Fibroblast of skin of left quadriceps (primary cell): ENCODE data around the gene AKAP17A.

ENCODE experiments used
- DNase-seq, 2 experiments: peaks; one replicate each; pipeline ENCODE4 v3.0.0-alpha.2; 2013; ENCODE audit warnings: low read depth in 2 of 2

The AKAP17A gene

DNA sequence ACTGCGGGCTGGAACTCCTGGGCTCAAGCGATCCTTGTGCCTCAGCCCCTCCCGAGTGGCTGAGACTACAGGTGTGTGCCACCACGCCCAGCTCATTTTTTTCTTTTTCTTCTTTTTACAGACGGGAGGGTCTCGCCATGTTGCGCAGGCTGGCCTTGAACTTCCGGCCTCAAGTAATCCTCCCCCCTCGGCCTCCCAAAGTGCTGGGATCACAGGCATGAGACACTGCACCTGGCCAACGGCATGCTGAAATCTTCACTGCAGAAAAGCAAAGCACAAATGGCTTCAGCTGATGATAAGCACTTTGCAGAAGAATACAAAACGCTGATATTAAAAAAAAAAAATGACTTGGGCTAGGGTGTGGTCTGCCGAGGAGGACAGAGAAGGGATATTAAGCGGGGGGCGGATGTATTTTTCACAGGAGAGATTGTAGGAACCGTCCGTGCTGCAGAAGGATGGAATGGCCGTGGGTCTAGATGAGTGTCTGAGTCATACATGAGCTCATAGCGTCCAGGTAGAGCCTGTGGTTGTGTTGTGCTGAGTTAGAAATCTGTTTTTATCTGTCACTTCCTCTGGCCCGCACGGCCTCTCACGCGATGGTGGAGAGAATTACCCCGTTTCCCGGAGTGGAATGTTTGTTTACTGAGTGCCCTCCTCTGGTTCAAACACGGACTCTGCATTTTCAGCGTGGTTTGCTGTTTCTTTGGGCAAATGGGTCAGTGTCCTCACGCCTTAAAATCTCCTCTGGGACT is 8.5 kb upstream of the AKAP17A start:
- DNase-seq: no peak

DNA sequence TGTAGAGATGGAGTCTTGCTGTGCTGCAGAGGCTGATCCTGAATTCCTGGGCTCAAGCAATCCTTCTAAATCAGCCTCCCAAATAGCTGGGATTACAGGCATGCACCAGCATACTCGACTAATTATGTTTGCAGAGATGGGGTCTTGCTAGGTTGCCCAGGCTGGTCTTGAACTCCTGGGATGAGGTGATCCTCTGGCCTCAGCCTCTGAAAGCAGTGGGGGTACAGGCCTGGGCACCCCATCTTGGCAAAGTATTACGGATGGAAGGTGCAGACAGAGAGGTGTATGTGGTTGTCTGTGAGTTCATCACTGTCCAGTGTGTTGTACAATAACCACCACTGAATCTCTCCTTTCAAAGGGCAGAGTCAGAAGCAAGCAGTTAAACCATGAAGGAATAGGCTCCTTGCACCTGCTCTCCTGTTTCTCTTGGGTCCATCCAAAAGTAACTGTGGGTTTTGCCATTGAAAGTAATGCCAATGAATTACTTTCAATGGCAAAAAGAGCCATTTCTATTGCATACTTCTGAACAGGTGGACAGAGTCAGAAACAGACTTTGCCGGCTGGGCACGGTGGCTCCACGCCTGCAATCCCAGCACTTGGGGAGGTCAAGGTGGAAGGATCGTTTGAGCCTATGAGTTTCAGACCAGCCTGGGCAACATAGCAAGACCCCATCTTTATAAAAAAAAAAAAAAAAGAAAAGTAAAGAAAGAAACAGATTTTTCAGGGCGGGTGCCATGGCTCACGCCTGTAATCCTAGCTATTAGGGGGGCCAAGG is 7.0 kb upstream of the AKAP17A start:
- no peak for DNase-seq

DNA sequence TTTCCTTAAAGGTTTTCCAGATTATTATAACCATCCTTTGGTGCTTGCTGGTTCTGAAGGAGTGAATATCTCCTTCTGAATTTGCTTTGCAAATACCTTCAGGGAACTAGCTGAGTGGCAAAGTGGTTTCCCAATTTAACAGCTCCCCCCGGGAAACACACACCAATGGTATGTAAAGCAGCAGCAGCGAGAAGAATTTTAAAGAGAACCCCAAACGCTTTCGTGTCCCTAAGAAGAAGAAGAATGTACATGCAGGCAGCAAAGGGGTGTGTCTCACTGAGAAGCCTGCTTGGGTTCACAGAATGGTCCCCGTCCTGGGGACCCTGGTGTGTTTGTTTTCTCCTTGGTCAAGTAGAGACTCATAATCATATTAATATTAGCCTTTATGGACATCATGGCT is 4.2 kb upstream of the AKAP17A start:
- no peak for DNase-seq

DNA sequence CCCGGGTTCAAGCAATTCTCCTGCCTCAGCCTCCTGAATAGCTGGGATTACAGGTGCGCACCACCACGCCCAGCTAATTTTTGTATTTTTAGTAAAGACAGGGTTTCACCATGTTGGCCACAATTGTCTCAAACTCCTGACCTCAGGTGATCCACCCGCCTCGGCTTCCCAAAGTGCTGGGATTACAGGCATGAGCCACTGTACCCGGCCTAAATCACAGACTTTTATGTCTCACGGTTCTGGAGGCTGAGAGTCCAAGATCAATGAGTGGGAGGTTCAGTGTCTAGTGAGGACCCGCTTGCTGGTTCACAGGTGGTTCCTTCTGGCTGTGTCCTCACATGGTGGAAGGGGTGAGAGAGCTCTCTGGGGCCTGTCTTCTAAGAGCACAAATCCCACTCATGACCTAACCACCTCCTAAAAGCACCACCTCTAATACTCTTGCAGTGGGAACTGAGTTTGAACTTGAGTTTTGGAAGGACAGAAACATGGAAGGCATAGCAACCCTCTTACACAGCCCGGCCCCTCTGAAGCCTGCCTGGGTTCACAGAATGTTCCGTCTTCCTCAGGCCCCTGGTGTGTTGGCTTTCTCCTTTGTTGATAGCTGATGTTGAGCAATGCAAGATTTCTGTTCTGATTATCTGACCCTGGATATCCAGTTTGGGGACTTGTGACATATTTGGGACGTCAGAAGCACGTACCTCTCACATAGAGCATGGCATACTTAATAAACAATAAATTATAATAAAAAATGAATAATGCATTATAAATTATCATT is 1.9 kb upstream of the AKAP17A start:
- no peak for DNase-seq

DNA sequence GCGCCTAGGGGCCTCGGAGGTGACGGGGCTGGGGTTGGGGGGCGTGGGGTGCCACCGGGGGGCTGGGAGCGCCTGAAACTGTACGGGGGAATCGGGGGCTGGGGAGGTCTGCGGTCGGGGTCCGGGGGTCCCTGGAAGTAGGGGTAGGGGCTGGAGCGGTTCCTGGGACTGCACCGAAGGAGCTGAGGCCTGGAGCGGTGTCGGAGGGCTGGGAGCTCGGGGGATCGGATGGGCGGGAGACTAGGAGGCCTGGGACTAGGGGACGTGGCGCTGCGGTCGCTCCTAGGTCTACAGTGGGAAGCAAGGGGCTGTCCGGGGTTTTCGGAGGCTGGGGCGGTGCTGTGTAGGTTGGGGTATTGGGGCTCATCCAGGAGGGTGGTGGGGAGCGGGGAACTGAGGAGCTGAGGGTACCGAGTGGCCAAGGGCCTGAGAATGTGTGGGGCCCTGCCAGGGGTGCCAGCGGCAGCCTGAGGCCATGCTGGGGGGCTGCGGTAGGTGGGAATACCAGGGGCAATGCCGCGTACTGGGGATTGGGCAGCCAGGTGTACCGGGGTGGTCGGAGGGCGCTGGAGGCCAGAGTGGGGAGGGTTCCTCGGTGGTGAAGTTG is 562 bp downstream of the AKAP17A start:
- DNase-seq: no peak

DNA sequence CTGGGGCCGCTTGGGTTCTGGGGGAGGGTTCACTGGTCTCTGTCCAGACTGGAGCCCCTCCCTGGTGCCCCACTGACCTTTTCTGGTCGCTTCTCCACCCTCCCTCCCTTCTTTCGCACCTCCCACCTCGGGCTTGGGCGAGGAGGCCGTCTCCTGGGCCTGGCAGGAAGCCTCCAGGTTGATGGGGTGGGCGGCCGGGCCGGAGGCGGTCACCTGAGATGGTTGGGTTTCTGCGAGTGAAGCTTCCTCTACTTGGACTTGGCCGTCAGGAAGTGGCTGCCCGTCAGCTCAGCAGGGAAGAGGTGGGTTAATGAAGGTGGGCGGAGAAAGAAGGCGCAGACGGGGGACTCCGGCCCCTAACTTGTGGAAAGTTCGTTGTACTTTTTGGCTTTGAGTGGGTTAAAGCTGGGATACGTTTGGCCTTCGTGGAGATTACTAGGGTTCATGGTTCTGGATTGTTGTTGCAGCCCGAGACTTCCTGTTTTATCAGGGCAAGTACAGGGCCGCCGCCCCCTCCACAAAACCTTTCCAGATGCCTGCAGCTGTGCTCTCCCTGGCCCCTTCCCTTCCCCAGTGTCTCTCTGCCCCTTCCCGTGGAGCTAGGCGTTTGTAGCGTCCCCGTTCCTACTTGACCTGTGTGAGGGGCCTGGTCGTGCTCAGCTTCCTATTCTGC is 1.2 kb downstream of the AKAP17A start:
- DNase-seq: no peak

DNA sequence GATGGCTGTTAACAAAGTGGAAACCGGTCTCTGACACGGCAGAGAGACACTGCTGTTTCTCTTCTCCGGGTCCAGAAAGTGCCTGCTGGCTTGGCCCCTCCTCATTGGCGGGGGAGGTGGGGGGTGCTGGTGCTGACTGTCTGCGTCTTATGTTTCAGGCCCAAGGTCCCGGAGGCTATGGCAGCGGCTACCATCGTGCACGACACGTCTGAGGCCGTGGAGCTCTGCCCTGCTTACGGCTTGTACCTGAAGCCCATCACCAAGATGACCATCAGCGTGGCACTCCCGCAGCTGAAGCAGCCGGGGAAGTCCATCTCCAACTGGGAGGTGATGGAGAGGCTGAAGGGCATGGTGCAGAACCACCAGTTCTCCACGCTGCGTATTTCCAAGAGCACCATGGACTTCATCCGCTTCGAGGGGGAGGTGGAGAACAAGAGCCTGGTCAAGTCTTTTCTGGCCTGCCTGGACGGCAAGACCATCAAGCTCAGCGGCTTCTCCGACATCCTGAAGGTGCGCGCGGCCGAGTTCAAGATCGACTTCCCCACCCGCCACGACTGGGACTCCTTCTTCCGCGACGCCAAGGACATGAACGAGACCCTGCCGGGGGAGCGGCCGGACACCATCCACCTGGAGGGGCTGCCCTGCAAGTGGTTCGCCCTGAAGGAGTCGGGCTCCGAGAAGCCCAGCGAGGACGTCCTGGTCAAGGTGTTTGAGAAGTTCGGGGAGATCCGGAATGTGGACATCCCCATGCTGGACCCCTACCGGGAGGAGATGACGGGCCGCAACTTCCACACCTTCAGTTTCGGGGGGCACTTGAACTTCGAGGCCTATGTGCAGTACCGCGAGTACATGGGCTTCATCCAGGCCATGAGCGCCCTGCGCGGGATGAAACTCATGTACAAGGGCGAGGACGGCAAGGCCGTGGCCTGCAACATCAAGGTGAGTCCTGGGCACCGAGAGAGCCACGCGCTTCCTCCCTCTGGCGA is 2.2 kb downstream of the AKAP17A start:
- no peak for DNase-seq

DNA sequence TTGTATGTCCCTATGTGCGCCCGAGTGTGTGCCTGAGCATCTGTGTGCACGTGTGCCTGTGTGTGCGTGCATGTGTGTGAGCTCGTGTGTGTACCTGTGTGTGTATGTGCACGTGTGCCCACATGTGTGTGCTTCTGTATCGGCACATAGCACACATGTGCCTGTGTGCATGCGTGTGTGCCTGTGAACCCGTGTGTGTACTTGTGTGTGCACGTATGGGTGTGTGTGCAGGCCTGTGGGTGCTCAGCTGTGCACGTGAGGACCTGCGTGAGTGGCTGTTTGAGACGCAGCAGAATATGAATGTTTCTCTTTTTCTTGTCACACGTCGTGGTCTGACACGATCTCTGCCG is 4.3 kb downstream of the AKAP17A start:
- DNase-seq: no peak

DNA sequence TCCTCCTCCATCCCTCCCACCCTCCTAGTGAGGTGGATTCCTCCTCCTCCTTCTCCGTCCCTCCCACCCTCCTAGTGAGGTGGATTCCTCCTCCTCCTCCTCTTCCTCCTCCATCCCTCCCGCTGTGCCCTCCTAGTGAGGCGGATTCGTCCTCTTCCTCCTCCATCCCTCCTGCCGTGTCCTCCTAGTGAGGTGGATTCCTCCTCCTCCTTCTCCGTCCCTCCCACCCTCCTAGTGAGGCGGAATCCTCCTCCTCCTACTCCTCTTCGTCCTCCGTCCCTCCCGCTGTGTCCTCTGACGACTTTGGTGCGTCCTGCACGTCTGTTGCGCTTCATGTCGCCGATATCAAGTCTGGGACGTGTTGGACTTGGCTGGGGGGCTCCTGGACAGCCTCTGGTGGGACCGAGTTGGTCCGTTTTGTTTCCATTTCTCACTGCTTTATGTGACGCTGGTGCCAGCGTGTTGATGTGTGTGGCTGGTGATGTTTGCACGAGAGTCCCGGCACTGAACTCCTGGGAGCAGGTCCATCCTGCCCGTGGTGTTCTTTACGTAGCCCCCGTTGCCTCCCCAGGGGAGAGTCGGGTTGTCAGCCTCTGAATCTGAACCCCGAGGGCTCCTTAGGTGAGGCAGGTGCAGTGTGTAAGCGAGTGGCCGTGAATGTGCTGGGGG is 5.4 kb downstream of the AKAP17A start:
- no peak for DNase-seq

DNA sequence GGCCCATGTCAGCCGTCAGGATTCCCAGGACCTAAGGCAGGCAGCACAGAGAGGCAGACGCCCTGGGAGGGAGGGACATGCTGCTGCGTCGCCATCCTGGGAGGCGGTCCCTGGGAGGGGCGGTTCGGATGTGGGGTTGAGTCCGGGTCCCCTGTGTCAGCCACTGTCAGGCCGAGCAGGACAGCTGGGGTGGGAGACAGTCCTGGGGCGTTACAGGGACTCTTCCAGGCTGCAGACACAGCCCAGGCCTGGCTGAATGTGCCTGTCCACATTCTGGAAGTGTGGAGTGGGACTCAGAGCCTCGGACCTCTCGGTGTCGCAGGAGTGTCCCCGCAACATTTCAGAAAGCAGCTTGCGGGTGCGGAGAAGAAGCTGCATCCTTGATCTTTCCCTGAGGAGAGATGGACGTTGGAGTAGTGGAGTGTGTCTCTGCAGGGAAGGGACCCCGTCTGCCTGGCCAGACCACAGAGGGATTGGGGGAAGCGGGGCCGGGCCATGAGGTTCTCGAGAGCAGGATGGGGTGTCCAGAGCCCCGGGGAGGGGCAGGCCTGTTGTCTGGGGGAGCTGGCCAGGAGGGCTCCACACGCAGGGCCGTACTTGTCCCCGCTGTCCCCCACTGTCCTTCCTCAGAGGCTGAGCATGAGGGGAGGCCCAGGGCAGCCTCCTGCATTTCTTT is 6.1 kb downstream of the AKAP17A start:
- DNase-seq: no peak

DNA sequence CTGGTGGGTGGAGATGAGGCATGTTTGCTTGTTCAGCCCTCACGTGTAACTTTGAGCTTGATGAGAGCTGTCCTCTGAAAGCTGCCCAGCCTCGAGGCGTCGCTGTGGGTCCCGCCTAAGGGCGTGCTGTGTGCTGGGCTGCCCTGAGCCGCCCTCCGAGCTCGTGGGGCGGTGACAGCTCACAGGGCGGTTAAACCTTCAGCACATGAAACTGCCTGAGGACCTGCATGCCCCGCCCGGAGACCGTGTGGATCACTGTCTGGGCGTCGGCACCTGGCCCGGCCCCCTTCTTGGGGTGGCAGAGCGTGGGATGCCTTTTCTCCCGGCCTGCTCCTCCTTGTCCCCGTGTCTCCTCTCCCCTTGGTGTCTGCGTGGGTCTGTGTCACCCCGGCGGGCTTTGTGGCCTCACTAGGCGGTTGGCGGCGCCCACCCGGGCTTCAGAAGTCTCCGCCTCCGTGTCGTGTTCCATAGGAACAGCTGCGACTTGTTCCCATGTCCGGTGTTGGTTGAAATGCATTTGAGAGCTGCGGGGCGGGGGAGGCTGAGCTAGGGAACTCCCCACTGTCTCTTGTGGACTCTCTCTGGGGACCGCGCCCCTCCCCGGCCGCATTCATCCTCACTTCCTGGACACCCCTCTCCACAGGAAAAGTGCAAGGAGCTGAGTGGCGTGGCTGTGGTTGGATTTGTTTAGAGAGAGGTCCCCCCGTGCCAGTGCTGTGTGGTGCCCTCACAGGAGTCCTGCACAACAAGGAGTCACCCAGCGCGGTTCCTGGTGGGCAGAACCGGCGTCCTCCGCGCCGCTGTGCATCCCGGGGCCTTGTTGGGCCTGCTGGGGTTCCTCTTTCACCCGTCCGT is 6.8 kb downstream of the AKAP17A start:
- DNase-seq: no peak

DNA sequence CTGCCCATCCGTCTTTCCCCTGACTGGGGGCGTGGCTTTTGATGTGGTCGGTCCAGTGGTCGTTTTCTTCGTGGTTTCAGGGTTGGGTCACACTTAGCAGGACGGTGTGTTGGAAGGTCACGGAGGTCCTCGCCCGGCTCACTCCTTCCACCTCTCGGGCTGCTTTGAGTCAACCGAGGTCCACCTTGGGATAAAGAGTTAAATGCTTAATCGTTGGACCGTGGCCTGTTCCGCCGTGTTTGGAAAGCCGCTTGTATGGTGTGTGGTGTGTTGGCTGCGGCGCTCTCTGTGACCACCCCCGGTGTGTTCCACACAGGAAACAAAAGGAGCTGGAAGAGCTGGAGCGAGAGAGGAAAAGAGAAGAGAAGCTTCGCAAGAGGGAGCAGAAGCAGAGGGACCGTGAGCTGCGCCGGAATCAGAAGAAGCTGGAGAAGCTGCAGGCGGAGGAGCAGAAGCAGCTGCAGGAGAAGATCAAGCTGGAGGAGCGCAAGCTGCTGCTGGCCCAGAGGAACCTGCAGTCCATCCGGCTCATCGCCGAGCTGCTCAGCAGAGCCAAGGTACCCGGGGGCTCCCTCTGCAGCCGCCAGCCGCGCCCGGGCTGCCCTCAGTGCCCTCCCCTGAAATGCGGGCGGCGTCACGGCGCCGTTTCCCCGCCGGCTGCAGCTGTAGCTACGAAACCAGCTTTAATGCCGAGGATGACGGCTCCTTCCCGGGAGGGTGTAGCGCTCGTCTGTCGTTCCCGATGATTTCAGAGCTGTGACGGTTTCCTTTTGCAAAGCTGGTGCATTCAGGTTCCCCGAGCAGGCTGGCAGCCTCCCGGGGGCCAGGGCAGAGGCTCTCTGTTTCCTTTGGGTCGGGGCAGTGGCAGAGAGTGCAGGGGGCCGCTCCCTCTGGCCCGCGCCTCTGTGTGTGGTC is 7.7 kb downstream of the AKAP17A start:
- DNase-seq: no peak

DNA sequence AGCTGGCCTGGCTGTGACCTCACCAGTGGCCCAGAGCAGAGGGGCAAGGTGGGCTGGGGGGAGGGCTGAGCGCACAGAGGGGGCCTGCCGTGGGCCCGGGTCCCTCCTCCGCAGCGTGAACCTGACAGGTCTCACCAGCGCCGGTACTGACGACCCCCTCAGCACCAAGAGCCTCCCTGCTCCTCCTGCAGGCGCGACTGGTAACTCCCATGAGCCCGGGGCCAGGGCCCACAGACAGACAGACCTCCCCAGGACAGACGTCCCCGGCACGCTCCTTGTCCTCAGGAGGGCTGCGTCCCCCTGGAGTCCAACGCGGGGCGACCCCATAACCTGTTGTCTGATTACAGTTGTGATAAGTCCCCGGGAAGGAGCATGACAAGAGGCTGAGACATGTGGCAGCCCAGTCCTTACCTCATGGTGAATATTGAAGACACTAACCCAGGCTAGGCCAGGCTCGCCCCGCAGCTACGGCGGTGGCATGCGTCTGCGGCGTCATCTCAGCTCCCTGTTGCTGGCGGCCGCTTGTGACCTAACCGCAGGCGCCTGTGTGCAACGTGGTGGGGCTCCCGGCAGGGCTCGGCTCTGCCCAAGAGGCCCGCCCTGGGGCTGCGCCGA is 8.5 kb downstream of the AKAP17A start:
- no peak for DNase-seq

DNA sequence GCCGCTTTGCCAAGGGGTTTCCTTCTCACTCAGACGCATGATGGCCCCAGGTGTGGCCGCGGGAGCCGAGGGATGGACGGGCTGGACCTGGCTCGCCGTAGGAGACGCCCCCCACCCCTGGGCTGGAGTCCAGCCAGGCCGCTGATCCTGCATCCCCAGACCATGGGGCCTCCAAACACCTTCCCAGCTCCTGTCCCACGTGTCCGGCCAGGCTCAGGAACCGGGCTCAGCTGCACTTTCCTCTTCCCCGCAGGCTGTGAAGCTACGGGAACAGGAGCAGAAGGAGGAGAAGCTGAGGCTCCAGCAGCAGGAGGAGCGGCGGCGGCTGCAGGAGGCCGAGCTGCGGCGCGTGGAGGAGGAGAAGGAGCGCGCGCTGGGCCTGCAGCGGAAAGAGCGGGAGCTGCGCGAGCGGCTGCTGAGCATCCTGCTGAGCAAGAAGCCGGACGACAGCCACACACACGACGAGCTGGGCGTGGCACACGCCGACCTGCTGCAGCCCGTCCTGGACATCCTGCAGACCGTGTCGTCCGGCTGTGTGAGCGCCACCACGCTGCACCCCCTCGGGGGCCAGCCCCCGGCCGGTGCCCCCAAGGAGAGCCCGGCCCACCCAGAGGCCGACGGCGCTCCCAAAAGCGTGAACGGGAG is 9.1 kb downstream of the AKAP17A start:
- no peak for DNase-seq

DNA sequence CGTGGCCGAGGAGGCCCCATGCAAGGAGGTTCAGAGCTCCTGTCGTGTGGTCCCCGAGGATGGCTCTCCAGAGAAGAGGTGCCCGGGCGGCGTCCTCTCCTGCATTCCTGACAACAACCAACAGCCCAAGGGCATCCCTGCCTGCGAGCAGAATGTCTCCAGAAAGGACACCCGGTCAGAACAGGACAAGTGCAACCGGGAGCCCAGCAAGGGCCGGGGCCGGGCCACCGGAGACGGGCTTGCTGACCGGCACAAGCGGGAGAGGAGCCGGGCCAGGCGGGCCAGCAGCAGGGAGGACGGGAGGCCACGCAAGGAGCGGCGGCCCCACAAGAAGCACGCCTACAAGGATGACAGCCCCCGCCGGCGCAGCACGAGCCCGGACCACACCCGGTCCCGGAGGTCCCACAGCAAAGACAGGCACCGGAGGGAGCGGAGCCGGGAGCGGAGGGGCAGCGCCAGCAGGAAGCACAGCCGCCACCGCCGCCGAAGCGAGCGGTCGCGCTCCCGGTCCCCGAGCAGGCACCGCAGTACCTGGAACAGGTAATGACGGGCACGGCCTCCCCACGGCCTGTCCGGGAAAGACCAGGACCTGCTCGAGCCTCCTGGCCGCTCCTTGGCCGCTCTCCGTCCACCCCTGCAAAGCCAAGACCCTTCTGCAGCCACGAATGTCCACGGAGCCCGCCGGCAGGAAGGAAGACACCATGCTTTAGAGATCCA is 9.8 kb downstream of the AKAP17A start:
- no peak for DNase-seq

DNA sequence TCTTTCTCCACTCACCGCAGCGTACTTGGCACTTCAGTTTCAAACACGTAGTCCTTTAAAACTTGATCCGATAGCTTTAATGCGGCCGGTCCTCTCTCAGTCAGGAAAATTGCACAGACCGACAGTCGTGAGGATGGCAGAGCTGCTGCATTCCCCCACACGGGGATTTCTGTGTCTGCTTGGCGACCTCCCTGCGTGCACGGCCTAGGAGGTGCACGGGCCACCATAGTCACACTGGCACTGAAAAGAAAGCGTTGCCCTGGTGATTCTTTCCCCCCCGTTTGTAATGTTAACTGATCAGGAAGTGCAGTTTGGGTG is 10.3 kb downstream of the AKAP17A start:
- no peak for DNase-seq
